ENCODE measurements around the gene DHX36. TPM values are rescaled to one million over a fixed set of nuclear protein-coding genes. Genes with fewer than 3 reads are reported as not detected.

Gene DHX36
- total RNA-seq, 2 experiments from 2014 or later = 40.6 to 77.4 TPM

- BruUV-seq (replicated peaks) = no TSS peak
- H3K4me3 ChIP-seq (ENCODE audit: low read depth, low read length, poor library complexity, severe bottlenecking) = no peak overlapping the region
- TF ChIP-seq, protein P1, sequence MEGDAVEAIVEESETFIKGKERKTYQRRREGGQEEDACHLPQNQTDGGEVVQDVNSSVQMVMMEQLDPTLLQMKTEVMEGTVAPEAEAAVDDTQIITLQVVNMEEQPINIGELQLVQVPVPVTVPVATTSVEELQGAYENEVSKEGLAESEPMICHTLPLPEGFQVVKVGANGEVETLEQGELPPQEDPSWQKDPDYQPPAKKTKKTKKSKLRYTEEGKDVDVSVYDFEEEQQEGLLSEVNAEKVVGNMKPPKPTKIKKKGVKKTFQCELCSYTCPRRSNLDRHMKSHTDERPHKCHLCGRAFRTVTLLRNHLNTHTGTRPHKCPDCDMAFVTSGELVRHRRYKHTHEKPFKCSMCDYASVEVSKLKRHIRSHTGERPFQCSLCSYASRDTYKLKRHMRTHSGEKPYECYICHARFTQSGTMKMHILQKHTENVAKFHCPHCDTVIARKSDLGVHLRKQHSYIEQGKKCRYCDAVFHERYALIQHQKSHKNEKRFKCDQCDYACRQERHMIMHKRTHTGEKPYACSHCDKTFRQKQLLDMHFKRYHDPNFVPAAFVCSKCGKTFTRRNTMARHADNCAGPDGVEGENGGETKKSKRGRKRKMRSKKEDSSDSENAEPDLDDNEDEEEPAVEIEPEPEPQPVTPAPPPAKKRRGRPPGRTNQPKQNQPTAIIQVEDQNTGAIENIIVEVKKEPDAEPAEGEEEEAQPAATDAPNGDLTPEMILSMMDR (conservative IDR thresholded peaks at IDR 0.05; ENCODE audit: low read length) = no peak
- TF ChIP-seq EZH2phosphoT487 (IDR thresholded peaks at IDR 0.05; ENCODE audit: borderline replicate concordance, low read depth, low read length) = no peak
- no peaks in the 10 kb centered on the region for H3K36me3 ChIP-seq (ENCODE audit: insufficient read depth, low read length)
- ChIA-PET CTCF (ENCODE audit: unreplicated experiment) (no interaction called here), POLR2A (no interaction called here)
- H3K9me3 ChIP-seq (ENCODE audit: low read length) = no peaks in the 10 kb centered on the region
- H3K4me1 ChIP-seq (ENCODE audit: insufficient read depth, low read length, poor library complexity, severe bottlenecking) = no peaks in the 10 kb centered on the region
- no peaks in the 10 kb centered on the region for H3K9me2 ChIP-seq (ENCODE audit: insufficient read depth, low read length)
- intact Hi-C loops (cut with micrococcal nuclease; ENCODE audit: unreplicated experiment) = no loop called here
- H4K20me1 ChIP-seq (ENCODE audit: insufficient read depth, low read length) = no peaks in the 10 kb centered on the region
- no peaks in the 10 kb centered on the region for H3K79me2 ChIP-seq (ENCODE audit: insufficient read depth, low read depth, low read length)
- no peak overlapping the region for H3K4me2 ChIP-seq (ENCODE audit: low read length)
- DNase-seq (ENCODE audit: low spot score) = no peak
- H3K27ac ChIP-seq (ENCODE audit: low read depth, low read length, poor library complexity, severe bottlenecking) = no peak overlapping the region
- H2AFZ ChIP-seq (ENCODE audit: low read length) = no peak overlapping the region
Measured at GRCh38 chr3:154364849-154365248, 40.6 kb upstream of the DHX36 start.

DNA sequence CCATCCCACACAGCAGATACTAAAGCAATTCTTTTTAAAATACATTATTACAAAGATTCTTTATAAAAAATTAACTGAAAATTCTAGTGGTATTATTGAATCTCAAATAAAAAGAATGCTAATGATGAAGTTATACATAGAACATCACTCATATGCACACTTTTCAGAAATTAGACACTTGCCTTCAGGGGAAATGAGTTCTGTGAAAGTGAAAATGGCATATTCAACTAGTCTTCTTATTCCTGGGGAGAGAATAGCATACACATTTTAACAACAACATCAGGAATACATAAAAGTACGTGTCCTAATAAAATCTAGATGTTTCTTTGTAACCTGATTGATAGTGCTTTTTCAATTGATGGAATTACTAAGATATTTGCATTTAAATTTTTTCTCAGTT is 36.8 kb upstream of the DHX36 start:
- intact Hi-C loops (cut with micrococcal nuclease; ENCODE audit: unreplicated experiment) = no loop called here
- BruUV-seq (replicated peaks) = no TSS peak

GRCh38 chr3:154356009-154356408 is 31.7 kb upstream of the DHX36 start:
- H4K20me1 ChIP-seq (ENCODE audit: insufficient read depth, low read length) = no peaks in the 10 kb centered on the region
- POLR2A ChIA-PET = no interaction called here
- H2AFZ ChIP-seq (ENCODE audit: low read length) = no peak overlapping the region
- no peaks in the 10 kb centered on the region for H3K79me2 ChIP-seq (ENCODE audit: insufficient read depth, low read depth, low read length)
- intact Hi-C loops (cut with micrococcal nuclease; ENCODE audit: unreplicated experiment) = no loop called here
- no peak for DNase-seq (ENCODE audit: low spot score)
- no peak overlapping the region for H3K4me2 ChIP-seq (ENCODE audit: low read length)
- BruUV-seq (replicated peaks) = no TSS peak
- H3K36me3 ChIP-seq (ENCODE audit: insufficient read depth, low read length) = no peaks in the 10 kb centered on the region
- H3K9me2 ChIP-seq (ENCODE audit: insufficient read depth, low read length) = no peaks in the 10 kb centered on the region
- no peaks in the 10 kb centered on the region for H3K9me3 ChIP-seq (ENCODE audit: low read length)
- H3K27ac ChIP-seq (ENCODE audit: low read depth, low read length, poor library complexity, severe bottlenecking) = no peak overlapping the region
- TF ChIP-seq, protein P1 (conservative IDR thresholded peaks at IDR 0.05; ENCODE audit: low read length) = no peak
- no peak for TF ChIP-seq EZH2phosphoT487 (IDR thresholded peaks at IDR 0.05; ENCODE audit: borderline replicate concordance, low read depth, low read length)
- CTCF ChIA-PET (ENCODE audit: unreplicated experiment) = no interaction called here
- H3K4me3 ChIP-seq (ENCODE audit: low read depth, low read length, poor library complexity, severe bottlenecking) = no peak overlapping the region
- H3K4me1 ChIP-seq (ENCODE audit: insufficient read depth, low read length, poor library complexity, severe bottlenecking) = no peaks in the 10 kb centered on the region

More for the DNA sequence above, 36.8 kb upstream of the DHX36 start:
- Histone ChIP-seq H3K9me2 (ENCODE audit: insufficient read depth, low read length) (no peaks in the 10 kb centered on the region), H3K4me2 (ENCODE audit: low read length) (no peak overlapping the region), H2AFZ (ENCODE audit: low read length) (no peak overlapping the region), H3K79me2 (ENCODE audit: insufficient read depth, low read depth, low read length) (no peaks in the 10 kb centered on the region), H3K4me1 (ENCODE audit: insufficient read depth, low read length, poor library complexity, severe bottlenecking) (no peaks in the 10 kb centered on the region), H3K4me3 (ENCODE audit: low read depth, low read length, poor library complexity, severe bottlenecking) (no peak overlapping the region), H3K36me3 (ENCODE audit: insufficient read depth, low read length) (no peaks in the 10 kb centered on the region), H3K9me3 (ENCODE audit: low read length) (no peaks in the 10 kb centered on the region), H4K20me1 (ENCODE audit: insufficient read depth, low read length) (no peaks in the 10 kb centered on the region), H3K27ac (ENCODE audit: low read depth, low read length, poor library complexity, severe bottlenecking) (no peak overlapping the region)
- POLR2A ChIA-PET = no interaction called here
- CTCF ChIA-PET (ENCODE audit: unreplicated experiment) = no interaction called here
- TF ChIP-seq, protein P1 (conservative IDR thresholded peaks at IDR 0.05; ENCODE audit: low read length) = no peak
- no peak for TF ChIP-seq EZH2phosphoT487 (IDR thresholded peaks at IDR 0.05; ENCODE audit: borderline replicate concordance, low read depth, low read length)
- no peak for DNase-seq (ENCODE audit: low spot score)
